Skin epidermis (tissue), 12 donors: ENCODE data around the gene DPEP2.
"Not testable (repeated sequence)": the region's sequence is repeated elsewhere in the genome, so short reads cannot be mapped to it uniquely, and the experiment has no call there.

ENCODE experiments used
- H3K27ac ChIP-seq, 21 experiments: fragments of 200-600 bp; sonication (generic) in 11 of 21; one replicate each; pipeline ENCODE4 v1.5.0; 2020; ENCODE audit warnings: mild to moderate bottlenecking in 3 of 21, inconsistent platforms in 2 of 21, moderate library complexity in 2 of 21
- H3K4me3 ChIP-seq, 7 experiments: fragments of 200-600 bp; sonication (generic) in 2 of 7; one replicate each; pipeline ENCODE4 v1.5.0; 2020; ENCODE audit warnings: inconsistent platforms in 2 of 7, mild to moderate bottlenecking in 2 of 7, moderate library complexity in 1 of 7

Gene DPEP2

DNA sequence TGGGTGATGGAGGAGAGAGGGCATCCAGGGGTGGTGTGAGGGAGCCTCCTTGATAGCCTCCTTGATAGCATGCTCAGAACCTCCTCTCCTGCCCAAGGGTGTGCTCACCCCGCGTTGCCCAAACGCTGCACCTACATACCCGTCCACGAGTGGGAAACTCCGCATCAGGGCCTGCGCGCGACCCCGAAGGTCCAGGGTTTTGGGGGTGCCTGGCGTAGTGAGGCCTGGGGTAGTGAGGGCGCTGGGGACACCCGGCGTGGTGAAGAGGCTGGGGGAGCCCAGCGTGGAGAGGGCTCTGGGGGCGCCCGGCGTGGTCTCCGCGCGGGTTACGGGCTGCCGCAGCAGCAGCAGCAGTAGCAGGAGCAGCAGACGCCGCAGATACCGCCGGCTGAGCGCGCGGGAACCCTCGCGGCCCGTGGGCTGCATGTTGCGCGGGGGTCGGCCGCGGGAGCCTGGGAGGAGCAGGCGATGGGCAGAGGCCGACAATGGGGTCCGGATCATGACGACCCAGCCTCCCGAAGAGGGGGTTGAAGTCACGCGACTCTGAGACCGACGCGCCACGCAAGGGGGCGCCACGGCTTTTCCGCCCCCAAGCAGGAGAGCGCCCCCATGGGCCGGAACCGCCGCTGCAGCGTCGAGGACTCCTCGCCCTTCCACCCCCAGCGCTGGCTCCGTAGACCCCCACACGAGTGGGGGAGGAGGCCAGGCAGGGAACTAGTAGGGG, 19.2 kb downstream of the DPEP2 start, which contains the start of gene DPEP3:
Gene DPEP3 (minus strand): TSS at position 545 of the 724 bp plus-strand sequence. CDS start 119 bp downstream, at position 426.
- Histone ChIP-seq H3K4me3 (no peak within 1 kb of the TSS), H3K27ac (no peak within 1 kb of the TSS)

DNA sequence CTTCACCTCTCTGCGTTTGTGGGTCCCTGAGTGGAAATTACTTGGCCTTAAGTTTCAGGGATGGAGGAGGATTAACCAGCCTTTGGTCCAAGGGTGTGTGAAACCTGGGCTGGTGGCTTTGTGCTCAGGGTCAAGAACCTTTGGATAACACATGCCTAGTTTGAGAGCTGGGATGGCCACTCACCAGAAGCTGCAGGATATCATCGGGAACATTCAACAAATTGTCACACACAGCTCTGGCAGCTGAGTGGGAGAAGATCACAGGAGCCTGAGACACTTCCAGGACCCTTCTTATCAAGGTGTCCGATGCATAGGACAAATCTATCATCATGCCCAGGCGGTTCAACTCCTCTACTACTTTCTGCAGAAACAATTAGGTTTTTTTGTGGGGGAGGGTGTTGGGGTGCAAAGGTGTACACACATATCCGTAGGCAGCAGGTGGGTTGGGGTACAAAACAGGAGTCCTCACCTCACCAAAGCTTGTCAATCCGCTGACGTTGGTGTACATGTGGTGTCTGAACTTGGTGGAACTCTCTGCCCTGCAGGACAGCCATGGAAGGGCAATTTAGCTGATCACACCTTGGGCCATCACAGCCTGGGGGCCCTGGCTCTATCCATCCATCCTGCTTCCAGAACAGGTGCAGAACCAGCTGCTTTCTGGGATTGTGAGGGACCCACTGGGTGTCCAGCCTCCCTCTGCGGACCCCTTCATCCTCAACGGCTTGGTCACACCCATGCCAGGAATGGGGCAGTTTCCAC, 21.6 kb downstream of the DPEP2 start:
- no peak overlapping the region for H3K4me3 ChIP-seq
- no peak overlapping the region for H3K27ac ChIP-seq

DNA sequence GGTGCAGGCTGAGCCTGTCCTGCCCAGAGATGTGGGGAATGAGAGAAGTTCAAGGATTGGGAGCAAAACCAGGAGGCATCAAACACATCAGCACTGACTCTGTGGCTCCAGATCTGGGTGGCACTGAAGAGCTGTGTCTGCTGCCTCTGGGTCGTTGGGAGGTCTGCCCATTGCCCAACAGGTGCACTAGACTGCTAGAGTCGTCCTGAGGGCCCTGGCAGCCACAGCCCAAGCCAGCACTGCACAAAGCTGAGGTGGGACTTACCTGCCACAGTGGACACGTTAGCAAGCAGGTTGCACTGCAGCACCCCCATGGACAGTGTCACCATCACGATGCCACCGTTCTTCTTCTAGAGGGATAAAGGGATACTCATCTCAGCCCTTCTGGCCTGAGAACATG, 22.3 kb downstream of the DPEP2 start:
- H3K4me3 ChIP-seq: no peak overlapping the region
- H3K27ac ChIP-seq: no peak overlapping the region

DNA sequence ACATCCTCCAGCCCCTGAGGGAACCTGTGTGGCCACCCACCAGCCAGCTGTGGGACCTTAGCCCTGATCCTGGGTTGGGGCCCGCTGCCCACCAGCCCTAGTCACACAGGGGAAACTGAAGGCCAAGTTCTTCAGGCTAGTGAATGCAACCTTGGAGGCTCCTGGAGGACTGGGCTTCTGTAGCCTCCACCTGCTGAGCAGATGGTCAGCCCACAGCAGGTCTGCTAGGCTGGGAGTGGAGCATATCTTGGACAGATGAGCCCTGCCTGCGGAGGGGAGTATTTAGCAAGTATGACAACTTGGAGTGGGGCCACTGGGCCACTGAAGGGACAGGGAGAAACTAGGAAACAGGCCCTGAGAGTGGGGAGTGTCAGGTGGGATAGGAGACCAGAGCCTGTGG, 23.1 kb downstream of the DPEP2 start:
- H3K4me3 ChIP-seq: no peak overlapping the region
- no peak overlapping the region for H3K27ac ChIP-seq

DNA sequence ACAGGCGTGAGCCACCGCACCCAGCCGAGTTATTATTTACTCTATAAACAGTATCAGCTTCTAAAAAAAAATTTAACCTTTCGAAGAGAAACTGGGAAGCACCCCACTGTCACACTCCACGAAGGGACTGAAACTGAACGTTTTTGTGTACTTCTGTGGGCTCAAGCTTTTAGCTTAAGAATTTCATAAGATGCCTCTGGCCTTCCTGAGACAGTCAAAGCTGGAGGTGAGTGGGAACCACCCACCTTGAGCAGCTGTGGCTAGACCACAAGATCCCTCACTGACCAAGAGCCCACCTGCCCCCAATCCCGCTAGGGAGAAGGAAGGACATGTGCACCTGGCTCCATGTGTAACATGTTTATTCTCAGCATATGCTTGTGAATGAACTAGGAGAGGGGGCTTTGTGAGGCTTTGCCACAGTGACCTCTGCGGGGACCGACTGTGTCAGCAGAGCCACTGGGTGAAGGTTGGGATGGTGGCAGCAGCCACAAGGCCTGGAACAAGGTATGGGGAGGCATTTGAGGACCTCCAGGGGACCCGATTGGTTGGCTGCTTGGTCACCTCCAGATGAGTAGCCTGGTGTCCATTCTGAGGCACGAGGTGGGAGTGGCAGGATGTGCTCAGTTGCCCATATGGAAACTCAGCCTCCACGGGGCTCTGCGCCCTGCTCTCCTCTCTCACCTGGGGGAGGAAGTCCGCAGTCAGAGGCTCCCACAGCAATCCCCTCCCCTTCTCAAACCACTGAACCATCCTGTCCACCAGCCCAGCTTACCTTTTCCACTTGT, 23.8 kb downstream of the DPEP2 start:
- Histone ChIP-seq H3K4me3 (no peak overlapping the region), H3K27ac (no peak overlapping the region)

- H3K27ac ChIP-seq, H3K4me3 ChIP-seq: not testable (repeated sequence)
These were observed 27.0 kb downstream of the DPEP2 start for GRCh38 chr16:67972285-67972684.

DNA sequence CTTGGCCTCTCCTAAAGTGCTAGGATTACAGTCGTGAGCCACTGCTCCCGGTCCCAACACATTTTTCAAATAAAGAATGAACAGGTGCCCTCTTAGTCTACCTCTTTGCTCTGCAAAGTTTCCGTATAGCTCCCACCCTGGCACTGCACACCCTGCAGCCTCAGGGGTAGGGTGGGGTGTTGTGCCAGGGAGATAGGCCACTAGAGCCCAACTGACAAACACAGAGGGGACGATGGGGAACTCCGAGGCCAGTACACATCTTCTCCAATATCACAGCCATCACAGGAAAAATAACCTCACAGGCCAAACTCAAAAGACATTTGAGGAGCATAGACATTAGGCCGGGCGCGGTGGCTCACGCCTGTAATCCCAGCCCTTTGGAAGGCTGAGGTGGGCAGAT, 28.2 kb downstream of the DPEP2 start:
- H3K4me3 ChIP-seq: no peak overlapping the region
- H3K27ac ChIP-seq: no peak overlapping the region

DNA sequence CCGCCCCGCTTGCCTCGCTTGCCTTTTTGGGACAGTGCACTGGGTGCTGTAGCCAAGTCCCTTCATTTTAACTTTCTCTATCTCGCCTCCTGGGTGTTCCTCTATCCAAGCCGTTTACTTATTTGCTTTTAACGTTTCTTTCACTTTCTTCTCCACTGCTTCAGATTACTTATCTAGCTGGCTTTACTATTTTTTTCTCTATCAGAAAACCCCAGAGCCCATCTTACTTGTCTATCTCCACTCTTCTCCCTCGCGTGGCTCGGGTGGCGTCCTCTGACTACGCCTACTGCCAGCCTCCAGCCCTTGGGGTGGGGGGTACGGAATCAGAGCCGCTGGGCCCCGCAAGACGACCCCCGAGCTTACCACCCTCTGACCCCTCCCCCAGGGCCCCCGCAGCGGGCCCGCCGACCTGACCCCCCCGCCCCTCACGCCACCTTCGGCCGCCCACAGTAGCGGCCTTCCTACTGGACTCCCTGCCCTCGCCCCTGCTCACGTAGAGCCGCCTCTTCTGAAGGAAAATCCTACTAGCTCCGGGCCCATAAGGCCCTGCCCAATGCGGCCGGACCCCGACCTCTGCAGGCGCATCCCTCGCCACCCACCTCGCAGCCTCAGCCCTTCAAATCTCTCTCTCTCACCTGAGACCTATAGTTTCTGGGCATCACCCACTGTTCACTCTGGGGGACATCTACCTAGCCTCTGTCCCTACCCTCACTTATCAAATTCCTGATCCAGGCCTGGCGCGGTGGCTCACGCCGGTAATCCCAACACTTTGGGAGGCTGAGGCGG, 29.8 kb downstream of the DPEP2 start:
- H3K4me3 ChIP-seq: peak overlapping the region; percentile 53 to 93 (median 84)

GRCh38 chr16:67968400-67969253, 30.7 kb downstream of the DPEP2 start, which contains the start of gene SLC12A4:
Gene SLC12A4, minus strand, starts transcription at chr16:67968637. Its CDS starts 84 bp downstream, at chr16:67968553.
- Histone ChIP-seq H3K27ac (peak within 1 kb of the TSS; percentile 28 to 97 (median 93)), H3K4me3 (peak within 1 kb of the TSS; percentile 53 to 93 (median 84))

More for the DNA sequence above, 29.8 kb downstream of the DPEP2 start:
- H3K27ac ChIP-seq: peak overlapping the region; percentile 28 to 97 (median 93)

- Histone ChIP-seq H3K4me3 (peak overlapping the region; percentile 53 to 93 (median 84)), H3K27ac (peak overlapping the region; percentile 13 to 97 (median 93))
These were observed 31.3 kb downstream of the DPEP2 start for GRCh38 chr16:67967958-67968399.

DNA sequence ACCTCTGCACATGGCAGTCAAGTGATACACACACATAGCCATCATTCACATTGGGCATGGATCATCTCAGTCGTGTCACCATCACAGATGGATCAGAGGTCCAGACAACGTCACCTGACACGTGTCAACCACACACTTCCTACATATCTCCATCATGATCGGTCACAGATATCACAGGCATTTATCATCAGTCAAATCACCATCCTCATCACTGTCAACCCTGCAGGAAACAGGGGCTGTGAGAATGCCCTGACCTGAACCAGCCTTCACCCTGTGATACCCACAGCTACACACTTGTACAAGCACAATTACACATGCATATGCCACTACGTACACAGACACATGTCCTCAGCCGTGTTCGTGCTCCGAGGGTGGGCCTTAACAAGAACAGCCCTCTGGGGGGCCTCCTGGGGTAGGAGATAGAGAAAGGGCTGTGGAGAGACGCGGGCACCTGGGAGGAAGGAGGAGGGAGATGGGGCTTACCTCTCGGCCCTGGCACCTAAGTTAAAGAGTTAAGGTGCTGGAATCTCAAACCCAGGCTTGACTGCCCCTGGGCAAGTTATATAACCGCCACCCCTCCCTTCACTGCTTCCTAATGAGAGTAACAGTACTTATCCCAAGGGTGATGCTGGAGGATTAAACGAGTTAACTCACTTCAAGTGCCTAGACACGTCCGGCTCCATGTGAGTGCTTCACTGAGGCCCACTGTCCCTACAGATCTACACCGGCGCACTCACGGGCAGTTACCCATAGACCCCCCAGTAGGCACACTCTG, 31.9 kb downstream of the DPEP2 start:
- Histone ChIP-seq H3K27ac (peak overlapping the region in 20 of 21 experiments; percentile 74 to 97 (median 94)), H3K4me3 (peak overlapping the region; percentile 53 to 93 (median 84))

- Histone ChIP-seq H3K27ac (peak overlapping the region in 16 of 21 experiments; percentile 17 to 97 (median 70)), H3K4me3 (peak overlapping the region; percentile 53 to 93 (median 84))
These were observed 32.6 kb downstream of the DPEP2 start for GRCh38 chr16:67966549-67967182.

DNA sequence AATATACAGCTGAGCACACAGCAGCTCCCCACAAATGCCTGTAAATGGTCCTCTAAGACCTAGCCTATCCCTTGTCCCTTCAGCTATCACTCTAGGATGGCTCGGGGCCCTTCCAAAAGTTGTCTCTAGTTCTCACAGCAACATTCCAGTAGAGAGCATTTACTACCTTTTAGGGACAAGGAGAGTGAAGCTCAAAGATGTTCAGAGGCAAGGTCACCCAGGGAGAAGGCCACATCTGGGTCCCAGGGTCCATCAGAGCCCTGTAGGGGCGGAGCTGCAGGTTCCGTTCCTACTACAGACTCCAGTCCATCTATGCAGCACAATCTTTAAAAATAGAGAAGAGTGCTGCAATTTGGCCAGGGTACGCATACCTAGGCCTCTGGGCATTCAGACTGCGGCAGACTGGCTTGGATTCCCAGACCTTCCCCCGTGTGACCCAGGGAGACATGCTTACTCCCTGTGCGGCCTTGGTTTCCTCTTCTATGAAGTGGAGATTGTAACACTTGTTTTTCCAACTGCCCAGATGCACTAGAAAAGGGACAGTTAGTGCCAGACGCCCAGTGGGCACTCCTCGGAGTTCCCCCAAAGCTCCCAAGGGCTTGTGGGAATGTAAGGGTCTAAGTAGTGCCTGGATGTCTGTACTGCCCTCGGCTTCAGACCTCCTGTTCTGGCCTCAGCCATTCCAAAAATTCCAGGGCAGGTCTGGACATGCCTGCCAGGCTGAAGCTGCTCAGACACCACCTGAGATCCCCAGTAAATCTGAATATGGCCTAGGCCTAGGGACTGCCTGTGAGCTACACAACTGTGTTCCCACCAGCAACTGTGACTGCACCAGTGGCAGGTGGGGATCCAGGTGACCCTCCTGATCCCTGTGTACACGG, 33.4 kb downstream of the DPEP2 start:
- peak overlapping the region in 5 of 7 experiments; percentile 53 to 90 (median 77) for H3K4me3 ChIP-seq
- H3K27ac ChIP-seq: peak overlapping the region in 16 of 21 experiments; percentile 4 to 97 (median 70)

- peak overlapping the region in 4 of 21 experiments; percentile 18 to 94 (median 43) for H3K27ac ChIP-seq
- H3K4me3 ChIP-seq: no peak overlapping the region
These were observed 34.7 kb downstream of the DPEP2 start for GRCh38 chr16:67964477-67965131.

DNA sequence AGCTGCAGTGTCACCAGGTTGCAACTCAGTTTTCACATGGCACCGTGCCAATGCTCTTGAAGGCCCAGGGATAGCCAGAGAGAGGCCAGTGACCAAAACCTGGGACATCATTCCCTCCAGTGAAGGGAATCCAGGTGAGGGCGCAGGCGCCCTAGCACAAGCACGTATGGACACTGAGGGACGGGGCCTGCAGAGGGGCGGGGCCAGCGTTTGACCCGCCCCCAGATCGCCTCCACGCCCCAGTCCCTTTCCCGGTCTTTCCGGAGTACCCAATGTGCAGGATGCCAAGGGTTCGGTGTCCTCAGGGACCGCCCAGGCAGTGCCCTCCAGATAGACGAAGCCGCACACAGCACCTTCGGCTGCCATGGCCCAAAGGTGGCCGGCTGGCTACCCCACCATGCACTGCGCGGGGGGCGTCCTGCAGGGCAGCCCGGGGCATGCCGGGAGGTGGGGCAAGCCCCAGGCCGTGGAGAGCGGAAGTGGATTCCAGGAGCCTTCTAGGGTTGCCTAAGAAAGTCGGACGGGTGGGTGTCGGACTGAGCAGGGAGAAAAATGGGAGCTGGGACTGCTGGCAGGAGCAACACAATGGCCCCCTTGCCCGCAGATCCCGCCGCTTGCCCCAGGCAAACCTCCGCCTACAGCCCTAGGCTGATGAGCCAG, 35.5 kb downstream of the DPEP2 start:
- peak overlapping the region in 8 of 21 experiments; percentile 2 to 50 (median 28) for H3K27ac ChIP-seq
- no peak overlapping the region for H3K4me3 ChIP-seq
